ENCODE results near the gene OR5K2. TPM values are rescaled to one million over a fixed set of nuclear protein-coding genes. Genes with fewer than 3 reads are reported as not detected.

Gene OR5K2
- not detected in 2 replicates for total RNA-seq

DNA sequence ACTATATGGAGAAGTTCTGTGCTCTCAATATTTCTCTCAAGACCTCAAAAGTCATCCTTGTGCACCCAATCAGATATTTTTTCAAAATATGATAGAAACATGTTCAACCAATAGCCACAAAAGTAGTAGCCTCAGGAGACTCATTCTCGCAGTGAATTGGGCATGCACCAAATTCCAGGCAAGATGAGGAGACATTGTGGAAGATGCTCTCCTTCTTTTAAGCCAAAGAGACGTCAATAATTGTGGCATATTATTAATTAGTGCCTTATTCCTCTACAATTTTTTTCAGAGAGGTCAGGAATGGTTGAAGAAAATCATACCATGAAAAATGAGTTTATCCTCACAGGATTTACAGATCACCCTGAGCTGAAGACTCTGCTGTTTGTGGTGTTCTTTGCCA is at the start of gene OR5K2:
TSS of gene OR5K2 (plus strand) at position 301 of the 400 bp plus-strand sequence. CDS start at position 301, 0 bp downstream.

GRCh38 chr3:98462901-98463300 is 34.6 kb upstream of the OR5K2 start, which contains the start of gene OR5K1:
OR5K1 (plus strand) TSS chr3:98463201; CDS start chr3:98469577, 6,376 bp downstream.

GRCh38 chr3:98522544-98523281 is 25.2 kb downstream of the OR5K2 start, which contains the start of gene CLDND1:
CLDND1 (minus strand) TSS chr3:98522902; CDS start chr3:98521424, 1,478 bp downstream.

GRCh38 chr3:98531622-98532274 is 34.3 kb downstream of the OR5K2 start, which contains the start of gene GPR15:
GPR15 (plus strand) TSS chr3:98531978; CDS start chr3:98532034, 56 bp downstream.

Other genes starting within 250 kb of the OR5K2 start
- gene OR5H6, start 233.4 kb upstream of the OR5K2 start, total RNA-seq, result not detected in 2 replicates
- gene OR5H2, start 215.2 kb upstream of the OR5K2 start, total RNA-seq, result not detected in 2 replicates
- not detected in 2 replicates for gene OR5K4, start 143.8 kb upstream of the OR5K2 start, total RNA-seq
- not detected in 2 replicates for gene OR5K3, start 107.0 kb upstream of the OR5K2 start, total RNA-seq
- not detected in 2 replicates for gene OR5K1, start 34.5 kb upstream of the OR5K2 start, total RNA-seq
- gene CLDND1, start 25.2 kb downstream of the OR5K2 start, total RNA-seq, result 120 and 168 TPM in 2 replicates
- not detected in 2 replicates for gene GPR15, start 34.3 kb downstream of the OR5K2 start, total RNA-seq
- gene CPOX, start 95.9 kb downstream of the OR5K2 start, total RNA-seq, result 29.6 and 38.8 TPM in 2 replicates

All from tracheal epithelial cell (primary cell).